ENCODE measurements around the gene ZMYND15.

Gene ZMYND15

GRCh38 chr17:4722678-4723240 lies 16.9 kb upstream of the ZMYND15 start:
- DNase-seq (ENCODE audit: low read depth, low spot score) = no peak
- H3K4me3 ChIP-seq (ENCODE audit: low read depth, low read length) = no peak overlapping the region
- no peak for TF ChIP-seq CTCF (IDR thresholded peaks at IDR 0.05; ENCODE audit: low read depth, low read length)
- in situ Hi-C loops (cut with HindIII; ENCODE audit: low sequenced_read_pairs) = no loop called here

GRCh38 chr17:4724650-4725049 lies 15.0 kb upstream of the ZMYND15 start:
- in situ Hi-C loops (cut with HindIII; ENCODE audit: low sequenced_read_pairs) = no loop called here
- DNase-seq (ENCODE audit: low read depth, low spot score) = no peak
- no peak overlapping the region for H3K4me3 ChIP-seq (ENCODE audit: low read depth, low read length)
- TF ChIP-seq CTCF (IDR thresholded peaks at IDR 0.05; ENCODE audit: low read depth, low read length) = no peak

- in situ Hi-C loops (cut with HindIII; ENCODE audit: low sequenced_read_pairs) = no loop called here
- no peak overlapping the region for H3K4me3 ChIP-seq (ENCODE audit: low read depth, low read length)
- DNase-seq (ENCODE audit: low read depth, low spot score) = no peak
- no peak for TF ChIP-seq CTCF (IDR thresholded peaks at IDR 0.05; ENCODE audit: low read depth, low read length)
Measured at GRCh38 chr17:4725646-4726310, 13.9 kb upstream of the ZMYND15 start.

- H3K4me3 ChIP-seq (ENCODE audit: low read depth, low read length) = no peak overlapping the region
- TF ChIP-seq CTCF (IDR thresholded peaks at IDR 0.05; ENCODE audit: low read depth, low read length) = no peak
- in situ Hi-C loops (cut with HindIII; ENCODE audit: low sequenced_read_pairs) = no loop called here
- no peak for DNase-seq (ENCODE audit: low read depth, low spot score)
Measured at GRCh38 chr17:4728124-4728523, 11.5 kb upstream of the ZMYND15 start.

GRCh38 chr17:4733073-4733531 lies 6.5 kb upstream of the ZMYND15 start:
- in situ Hi-C loops (cut with HindIII; ENCODE audit: low sequenced_read_pairs) = no loop called here
- DNase-seq (ENCODE audit: low read depth, low spot score) = no peak
- TF ChIP-seq CTCF (IDR thresholded peaks at IDR 0.05; ENCODE audit: low read depth, low read length) = peak; percentile 18
- H3K4me3 ChIP-seq (ENCODE audit: low read depth, low read length) = no peak overlapping the region

- no peak overlapping the region for H3K4me3 ChIP-seq (ENCODE audit: low read depth, low read length)
- in situ Hi-C loops (cut with HindIII; ENCODE audit: low sequenced_read_pairs) = no loop called here
- DNase-seq (ENCODE audit: low read depth, low spot score) = no peak
- TF ChIP-seq CTCF (IDR thresholded peaks at IDR 0.05; ENCODE audit: low read depth, low read length) = no peak
Measured at GRCh38 chr17:4734857-4735475, 4.7 kb upstream of the ZMYND15 start.
